BJ (cell line): ENCODE results near the gene SCAPER. TPM values are rescaled to one million over a fixed set of nuclear protein-coding genes. Genes with fewer than 3 reads are reported as not detected.

Experiments
- CTCF ChIA-PET: fragments of 350-600 bp; formaldehyde crosslinking; extraction: SDS; loops from one replicate; lab custom pipeline; 2021; ENCODE audit warnings: antibody characterized with exemption, inconsistent platforms; lab: Yijun Ruan, JAX
- POLR2A ChIA-PET: fragments of 300-600 bp; sonication (Branson Sonifier 250); formaldehyde crosslinking; extraction: SDS; loops from one replicate; lab custom pipeline; 2021; ENCODE audit warnings: antibody characterized with exemption; lab: Charles Lee
- DNase-seq: peaks from one replicate; pipeline ENCODE4 v3.0.0-alpha.2; 2011; ENCODE audit warnings: low read depth
- H3K27me3 ChIP-seq: 2 replicates; pipeline ENCODE4 v1.6.0; 2011; ENCODE audit warnings: low read length; ENCODE audit not compliant: control insufficient read depth, insufficient read depth
- H3K36me3 ChIP-seq: 2 replicates; pipeline ENCODE4 v1.5.1; 2011; ENCODE audit warnings: low read length; ENCODE audit not compliant: control insufficient read depth, insufficient read depth
- H3K4me3 ChIP-seq: 2 replicates; pipeline ENCODE4 v1.5.1; 2011; ENCODE audit warnings: low read depth, mild to moderate bottlenecking, control low read depth, low read length
- polyA plus RNA-seq: library from polyadenylated mRNA; depleted of rRNA; stranded (reverse); fragments of >200 nt; gene quantifications from 2 replicates; pipeline ENCODE4 v1.2.3, GENCODE V29; 2011
- TF ChIP-seq, protein P1 (sequence below): IDR thresholded peaks from 2 replicates; pipeline ENCODE4 v1.5.1; 2011; ENCODE audit warnings: low read depth, mild to moderate bottlenecking, control low read depth, inconsistent platforms, low read length, moderate library complexity; ENCODE audit not compliant: insufficient read depth

The SCAPER gene
- polyA plus RNA-seq, 1 experiment = 2.3 TPM

- H3K27me3 ChIP-seq = no peaks in the 10 kb centered on the region
- CTCF ChIA-PET = no interaction called here
- no peak overlapping the region for H3K4me3 ChIP-seq
- no peaks in the 10 kb centered on the region for H3K36me3 ChIP-seq
- TF ChIP-seq, protein P1, sequence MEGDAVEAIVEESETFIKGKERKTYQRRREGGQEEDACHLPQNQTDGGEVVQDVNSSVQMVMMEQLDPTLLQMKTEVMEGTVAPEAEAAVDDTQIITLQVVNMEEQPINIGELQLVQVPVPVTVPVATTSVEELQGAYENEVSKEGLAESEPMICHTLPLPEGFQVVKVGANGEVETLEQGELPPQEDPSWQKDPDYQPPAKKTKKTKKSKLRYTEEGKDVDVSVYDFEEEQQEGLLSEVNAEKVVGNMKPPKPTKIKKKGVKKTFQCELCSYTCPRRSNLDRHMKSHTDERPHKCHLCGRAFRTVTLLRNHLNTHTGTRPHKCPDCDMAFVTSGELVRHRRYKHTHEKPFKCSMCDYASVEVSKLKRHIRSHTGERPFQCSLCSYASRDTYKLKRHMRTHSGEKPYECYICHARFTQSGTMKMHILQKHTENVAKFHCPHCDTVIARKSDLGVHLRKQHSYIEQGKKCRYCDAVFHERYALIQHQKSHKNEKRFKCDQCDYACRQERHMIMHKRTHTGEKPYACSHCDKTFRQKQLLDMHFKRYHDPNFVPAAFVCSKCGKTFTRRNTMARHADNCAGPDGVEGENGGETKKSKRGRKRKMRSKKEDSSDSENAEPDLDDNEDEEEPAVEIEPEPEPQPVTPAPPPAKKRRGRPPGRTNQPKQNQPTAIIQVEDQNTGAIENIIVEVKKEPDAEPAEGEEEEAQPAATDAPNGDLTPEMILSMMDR = no peak
- POLR2A ChIA-PET = no interaction called here
- DNase-seq = no peak
These were observed 128.7 kb downstream of the SCAPER start for GRCh38 chr15:76776480-76776879.

- ChIA-PET POLR2A (no interaction called here), CTCF (no interaction called here)
- TF ChIP-seq, protein P1 = no peak
- no peaks in the 10 kb centered on the region for H3K36me3 ChIP-seq
- no peak overlapping the region for H3K4me3 ChIP-seq
- no peak for DNase-seq
- H3K27me3 ChIP-seq = no peaks in the 10 kb centered on the region
These were observed 131.9 kb downstream of the SCAPER start for GRCh38 chr15:76773234-76773633.

GRCh38 chr15:76772776-76773175 is 132.4 kb downstream of the SCAPER start:
- Histone ChIP-seq H3K27me3 (no peaks in the 10 kb centered on the region), H3K36me3 (no peaks in the 10 kb centered on the region), H3K4me3 (no peak overlapping the region)
- CTCF ChIA-PET = no interaction called here
- POLR2A ChIA-PET = no interaction called here
- no peak for DNase-seq
- TF ChIP-seq, protein P1 = no peak

GRCh38 chr15:76764004-76764403 is 141.1 kb downstream of the SCAPER start:
- POLR2A ChIA-PET = no interaction called here

GRCh38 chr15:76763554-76763953 is 141.6 kb downstream of the SCAPER start:
- ChIA-PET CTCF (interaction anchor here (0.5 to 0.7 kb wide), 3 partner anchors 194 to 607 kb away, joined by 3 read pairs; no protein-coding TSS in a partner anchor), POLR2A (no interaction called here)
- TF ChIP-seq, protein P1 = no peak

More at GRCh38 chr15:76764004-76764403, 141.1 kb downstream of the SCAPER start:
- CTCF ChIA-PET = interaction anchor here (0.5 to 0.6 kb wide), 2 partner anchors 194 to 446 kb away, joined by 3 read pairs; no protein-coding TSS in a partner anchor
- H3K4me3 ChIP-seq = no peak overlapping the region
- no peak for DNase-seq
- H3K36me3 ChIP-seq = no peaks in the 10 kb centered on the region; the same call in 1 of the 2 replicates
- TF ChIP-seq, protein P1 = no peak
- H3K27me3 ChIP-seq = no peaks in the 10 kb centered on the region

More at GRCh38 chr15:76763554-76763953, 141.6 kb downstream of the SCAPER start:
- no peaks in the 10 kb centered on the region for H3K27me3 ChIP-seq
- no peak for DNase-seq
- no peak overlapping the region for H3K4me3 ChIP-seq
- H3K36me3 ChIP-seq = no peaks in the 10 kb centered on the region; the same call in 1 of the 2 replicates
